Mucosa of gallbladder (tissue), 1 donor: ENCODE data around the gene ADNP. TPM values are rescaled to one million over a fixed set of nuclear protein-coding genes. Genes with fewer than 3 reads are reported as not detected.
"Not testable (repeated sequence)": the region's sequence is repeated elsewhere in the genome, so short reads cannot be mapped to it uniquely, and the experiment has no call there.

Source experiments
- DNase-seq: peaks from one replicate; pipeline ENCODE4 v3.0.0-alpha.2; 2020; ENCODE audit warnings: low spot score
- total RNA-seq: library from RNA; stranded (reverse); gene quantifications from one replicate; pipeline ENCODE4 v1.2.1, GENCODE V29; 2021
- donor health status: DM: no; HTN: no; CAD: no.

The ADNP gene
- total RNA-seq = 68.9 TPM

DNA sequence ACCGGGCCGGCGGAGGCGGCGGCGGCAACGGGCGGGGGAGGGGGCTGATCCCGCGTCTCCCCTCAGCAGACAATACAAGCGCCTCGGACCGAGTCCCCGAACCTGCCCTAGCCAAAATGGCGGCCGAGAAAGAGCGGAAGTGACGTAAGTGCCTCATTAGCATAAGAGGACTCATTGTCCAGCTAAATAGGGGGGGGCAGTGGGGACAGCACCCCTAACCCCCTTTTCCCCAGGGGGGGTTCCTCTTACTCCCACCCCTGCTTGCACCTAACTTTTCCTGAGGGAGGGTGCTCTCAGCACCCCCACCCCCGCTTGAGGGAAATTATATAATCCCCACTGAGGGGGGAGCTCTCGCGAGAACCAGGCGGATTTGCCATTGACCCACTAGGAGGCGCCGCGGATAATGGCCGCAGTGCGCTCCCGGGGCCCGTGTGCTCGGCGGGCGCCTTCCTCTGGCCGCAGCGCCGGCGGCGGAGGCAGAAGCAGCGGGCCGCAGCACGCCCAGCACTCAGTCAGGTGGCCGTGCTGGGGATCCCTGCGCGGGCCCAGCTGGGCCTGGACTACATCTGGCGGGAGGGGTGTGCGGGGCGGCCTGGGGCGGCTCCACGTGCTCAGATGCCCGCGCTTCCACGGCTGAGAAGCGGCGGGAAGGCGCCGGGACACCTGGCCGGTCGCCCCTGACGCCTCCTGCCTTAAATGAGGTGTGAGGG lies at the start of gene ADNP:
TSS of gene ADNP (minus strand) at position 132 of the 710 bp plus-strand sequence. CDS start 27,441 bp downstream, outside the sequence.
- peak; percentile 94 for DNase-seq

DNA sequence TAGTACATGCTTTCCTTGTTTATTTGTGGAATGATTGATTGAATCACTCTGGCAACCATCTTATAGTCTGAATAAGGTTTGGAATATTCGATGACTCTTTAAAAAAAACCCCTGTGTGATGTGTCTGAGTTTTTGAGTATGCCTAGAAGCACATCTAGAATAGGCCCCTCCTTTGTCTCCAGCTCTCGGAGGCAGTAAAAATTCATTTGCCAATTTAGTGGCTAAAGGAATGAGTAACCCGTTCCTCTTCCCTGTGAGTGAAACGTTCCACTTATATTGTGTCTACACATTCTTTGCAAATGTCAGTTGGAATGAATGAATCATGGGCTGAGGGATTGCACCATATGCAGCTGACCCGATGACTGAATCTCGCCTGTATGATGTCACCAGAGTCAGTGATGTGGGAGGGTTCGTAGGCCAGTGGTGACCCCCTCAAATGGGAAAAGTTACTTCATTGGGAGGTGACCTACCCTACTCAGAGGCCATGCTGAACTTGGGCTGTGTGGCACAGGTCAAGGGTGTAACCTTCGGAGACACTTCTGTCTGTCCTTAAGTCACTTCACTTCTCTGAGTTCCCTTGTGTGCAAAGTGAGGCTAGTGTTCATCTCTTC lies 48.9 kb upstream of the ADNP start:
- no peak for DNase-seq

- not testable (repeated sequence) for DNase-seq
Measured at GRCh38 chr20:50978533-50978932, 47.3 kb upstream of the ADNP start.

DNA sequence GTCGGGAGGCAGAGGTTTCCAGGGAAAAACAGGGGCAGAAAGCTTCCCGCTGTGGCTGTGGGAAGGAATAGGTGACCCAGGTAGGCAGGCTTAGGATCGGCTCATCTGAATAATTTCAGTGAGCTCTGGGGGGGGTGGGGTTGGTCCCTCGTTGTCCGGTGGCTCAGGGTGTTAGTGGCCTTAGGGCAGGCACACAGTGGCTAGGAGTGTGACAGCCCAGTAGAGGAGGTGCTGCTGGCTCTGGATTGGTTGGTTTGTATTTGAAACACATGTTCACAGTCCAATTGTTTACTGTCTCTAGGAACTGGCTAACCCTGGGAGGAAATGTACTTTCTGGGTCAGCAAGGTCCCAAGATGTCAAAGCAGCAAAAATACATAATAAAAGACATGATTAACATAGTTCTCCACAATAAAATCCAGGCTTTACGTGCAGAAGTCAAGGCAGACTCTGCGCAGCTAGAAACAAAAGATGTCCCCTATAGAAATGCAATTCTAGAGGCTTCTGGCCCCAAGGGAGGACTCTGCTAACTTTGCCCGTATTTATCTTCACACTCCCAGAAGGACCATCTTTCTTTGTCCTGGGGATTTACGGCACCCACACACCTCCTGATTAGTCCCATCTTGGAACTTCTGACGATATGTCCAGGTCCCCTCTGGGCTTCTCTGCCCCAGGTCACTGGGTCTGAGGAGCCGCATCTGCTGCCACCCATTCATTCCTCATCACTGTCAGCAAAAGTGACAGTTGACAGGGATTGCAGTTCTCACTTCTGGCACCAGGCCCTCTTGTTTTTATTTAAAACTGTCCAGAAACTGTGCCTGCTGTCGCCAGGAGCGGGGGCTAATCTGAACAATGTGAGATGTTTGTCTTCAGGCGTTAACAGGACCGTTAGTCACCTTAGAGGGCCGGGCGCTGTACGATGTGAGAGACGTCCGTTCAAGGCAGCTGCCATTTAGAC lies 46.1 kb upstream of the ADNP start:
- no peak for DNase-seq

DNA sequence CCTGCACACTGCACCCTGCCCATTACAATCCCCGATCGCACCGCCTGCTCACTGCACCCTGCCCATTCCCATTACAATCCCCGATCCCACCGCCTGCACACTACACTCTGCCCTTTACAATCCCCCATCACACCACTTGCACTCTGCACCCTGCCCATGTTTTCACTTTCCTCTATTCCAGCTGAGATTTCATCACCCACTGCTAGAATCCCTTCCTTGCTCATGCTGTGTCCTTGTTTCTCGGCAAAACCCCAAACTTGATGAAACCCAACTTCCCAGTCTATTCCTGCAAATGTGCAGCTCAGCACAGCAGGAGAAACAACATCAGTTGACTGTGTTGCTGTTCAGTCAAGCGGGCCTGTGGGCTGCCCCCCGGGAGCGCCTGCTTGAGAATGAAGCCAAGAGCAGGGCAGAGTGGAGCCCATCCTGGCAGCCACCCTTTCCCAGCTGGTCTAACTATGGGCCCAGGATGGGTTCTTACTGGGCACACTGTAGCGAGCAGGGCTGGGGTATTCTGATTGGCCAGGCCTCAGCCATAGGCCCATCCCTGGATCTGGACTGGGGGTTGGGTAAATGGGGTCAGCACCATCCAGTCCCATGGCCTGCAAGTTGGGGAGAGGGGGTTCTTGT lies 44.6 kb upstream of the ADNP start:
- DNase-seq = no peak

DNA sequence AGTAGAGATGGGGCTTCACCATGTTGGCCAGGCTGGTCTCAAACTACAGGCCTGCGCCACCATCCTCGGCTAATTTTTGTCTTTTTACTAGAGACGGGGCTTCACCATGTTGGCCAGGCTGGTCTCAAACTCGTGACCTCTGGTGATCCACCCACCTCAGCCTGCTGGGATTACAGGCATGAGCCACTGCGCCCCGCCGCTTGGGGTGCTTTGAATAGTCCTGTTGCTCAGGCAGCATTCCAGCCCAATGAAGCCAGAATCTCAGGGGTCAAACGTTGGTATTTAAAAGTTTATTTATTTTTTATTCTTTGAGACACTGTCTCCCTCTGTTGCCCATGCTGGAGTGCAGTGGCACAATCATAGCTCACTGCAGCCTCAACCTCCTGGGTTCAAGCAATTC lies 38.7 kb upstream of the ADNP start:
- no peak for DNase-seq

DNA sequence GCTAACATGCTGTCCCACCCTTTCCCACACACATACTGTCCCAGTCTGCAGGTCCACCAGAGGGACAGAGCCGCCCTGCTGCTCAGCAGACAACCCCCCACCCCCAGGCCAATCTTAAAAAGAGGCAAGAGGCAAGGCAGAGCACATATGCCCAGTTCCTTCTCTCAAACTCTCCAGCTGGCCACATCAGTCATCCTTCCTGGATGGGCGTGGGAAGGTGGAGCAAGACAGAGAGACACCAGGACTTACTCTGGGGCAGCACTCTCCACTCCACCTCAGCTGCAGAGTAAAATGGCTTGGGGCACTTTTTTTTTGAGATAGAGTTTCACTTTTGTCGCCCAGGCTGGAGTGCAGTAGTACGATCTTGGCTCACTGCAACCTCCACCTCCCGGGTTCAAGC lies 38.2 kb upstream of the ADNP start:
- DNase-seq = no peak

DNA sequence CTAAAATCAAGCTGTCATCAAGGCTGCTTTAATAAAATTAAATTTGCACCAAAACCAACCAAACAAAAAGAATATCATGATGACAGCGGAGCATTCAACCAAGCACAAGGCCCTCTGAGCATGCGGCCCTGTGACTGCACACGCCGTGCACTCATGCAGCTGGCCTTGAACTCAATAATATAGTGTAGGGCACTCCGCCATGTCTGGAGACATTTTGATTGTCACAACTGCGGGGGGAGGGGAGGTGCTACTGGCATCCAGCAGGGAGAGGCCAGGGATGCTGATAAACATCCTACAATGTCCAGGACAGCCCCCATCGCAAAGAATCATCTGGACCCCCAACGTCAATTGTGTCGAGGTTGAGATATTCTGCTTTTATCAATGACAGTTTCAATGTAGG lies 37.1 kb upstream of the ADNP start:
- no peak for DNase-seq

GRCh38 chr20:50967586-50967985 lies 36.3 kb upstream of the ADNP start:
- no peak for DNase-seq

DNA sequence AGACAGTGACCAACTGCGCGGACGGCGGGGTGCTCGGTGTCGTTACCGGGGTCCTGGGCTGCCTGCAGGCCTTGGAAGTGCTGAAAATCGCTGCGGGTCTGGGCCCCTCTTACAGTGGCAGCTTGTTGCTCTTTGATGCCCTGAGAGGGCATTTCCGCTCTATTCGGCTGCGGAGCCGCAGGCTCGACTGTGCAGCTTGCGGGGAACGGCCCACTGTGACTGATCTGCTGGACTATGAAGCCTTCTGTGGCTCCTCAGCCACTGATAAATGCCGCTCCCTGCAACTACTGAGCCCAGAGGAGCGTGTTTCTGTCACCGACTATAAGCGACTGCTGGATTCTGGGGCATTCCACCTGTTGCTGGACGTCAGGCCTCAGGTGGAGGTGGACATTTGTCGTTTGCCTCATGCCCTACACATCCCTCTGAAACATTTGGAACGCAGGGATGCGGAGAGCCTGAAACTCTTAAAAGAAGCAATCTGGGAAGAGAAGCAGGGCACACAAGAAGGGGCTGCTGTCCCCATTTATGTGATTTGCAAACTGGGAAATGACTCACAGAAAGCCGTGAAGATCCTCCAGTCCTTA lies 28.4 kb upstream of the ADNP start:
- DNase-seq = no peak

- DNase-seq = peak; percentile 86
Measured at GRCh38 chr20:50958615-50959542, 27.6 kb upstream of the ADNP start, which contains the start of gene MOCS3. Gene MOCS3, plus strand, starts transcription at chr20:50958818. Its CDS starts 25 bp downstream, at chr20:50958843.

DNA sequence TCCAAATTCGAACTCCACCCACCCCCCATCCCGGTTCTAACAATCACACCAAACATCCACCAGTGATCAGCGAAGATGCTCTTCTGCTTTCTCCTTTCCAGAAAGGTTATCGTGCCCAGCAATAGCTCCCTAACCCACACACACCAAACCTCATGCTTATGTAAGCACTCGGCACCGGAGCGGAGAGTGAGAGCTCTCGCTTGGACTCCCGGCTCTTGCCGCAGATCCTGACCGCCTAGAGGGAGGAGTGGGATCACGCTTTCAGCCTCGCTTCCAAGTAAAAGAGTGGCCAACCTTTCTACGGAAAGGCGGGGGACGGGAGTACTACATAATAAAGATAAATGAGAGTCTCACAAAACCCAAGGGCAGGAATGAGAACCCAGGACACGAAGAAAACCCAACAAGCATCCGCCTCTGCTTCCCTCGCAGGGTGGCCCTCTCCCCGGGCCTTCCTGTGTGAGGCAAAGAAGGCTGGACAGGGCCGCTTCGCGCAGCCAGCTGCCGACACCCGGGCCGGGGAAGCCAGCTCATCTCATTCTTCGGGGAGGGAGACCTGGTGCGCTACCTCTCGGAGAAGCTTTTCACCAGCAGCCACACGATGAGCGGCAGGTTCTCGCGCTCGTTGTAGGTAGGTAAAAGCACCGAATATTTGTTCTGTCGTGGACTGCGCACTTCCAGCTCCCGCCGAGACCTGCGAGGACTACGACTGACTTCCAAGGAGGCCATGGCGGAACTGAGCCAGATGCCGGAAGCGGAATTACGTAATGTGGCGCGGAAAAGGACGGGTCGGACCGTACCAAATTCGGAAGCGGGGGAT lies 26.8 kb upstream of the ADNP start, which contains the start of gene DPM1:
TSS of gene DPM1 (minus strand) at position 735 of the 817 bp plus-strand sequence. CDS start at position 726, 9 bp downstream.
- DNase-seq = peak; percentile 92

DNA sequence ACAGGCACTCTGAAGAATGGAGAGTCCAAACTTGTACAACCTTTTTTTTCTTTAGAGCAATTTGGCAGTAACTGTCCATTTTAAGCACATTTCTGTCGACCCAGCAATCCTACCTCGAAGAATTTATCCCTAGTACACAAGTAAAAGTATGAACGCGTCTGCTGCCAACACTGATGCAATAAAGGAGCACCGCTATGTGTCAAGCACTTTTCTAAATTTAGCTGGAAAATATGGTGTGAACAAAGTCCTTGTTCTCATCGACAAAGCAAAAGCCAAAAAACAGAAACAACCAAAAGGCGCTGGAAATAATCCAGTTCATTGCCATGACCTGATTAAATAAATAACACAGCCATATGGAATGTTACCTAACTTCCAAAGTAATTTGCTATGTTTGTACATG lies 26.0 kb upstream of the ADNP start:
- no peak for DNase-seq

DNA sequence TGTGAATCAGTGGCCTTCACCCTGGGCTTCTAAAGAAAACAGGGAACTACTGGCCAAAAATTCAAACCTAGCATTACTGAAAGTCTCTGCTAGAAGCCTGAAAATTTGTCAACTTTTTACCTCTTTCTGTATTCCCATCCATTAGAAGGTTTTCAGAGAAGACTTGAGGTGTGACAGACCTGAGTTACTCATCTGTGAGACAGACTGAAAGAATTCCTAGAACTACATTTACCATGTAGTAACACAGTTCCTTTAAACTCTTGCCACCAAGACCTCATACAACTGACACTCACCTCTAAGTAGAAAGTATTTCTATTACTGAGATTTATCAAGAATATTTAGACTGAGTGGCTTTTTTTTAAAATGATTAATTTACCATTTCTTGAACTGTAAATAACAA lies 22.6 kb upstream of the ADNP start:
- no peak for DNase-seq

DNA sequence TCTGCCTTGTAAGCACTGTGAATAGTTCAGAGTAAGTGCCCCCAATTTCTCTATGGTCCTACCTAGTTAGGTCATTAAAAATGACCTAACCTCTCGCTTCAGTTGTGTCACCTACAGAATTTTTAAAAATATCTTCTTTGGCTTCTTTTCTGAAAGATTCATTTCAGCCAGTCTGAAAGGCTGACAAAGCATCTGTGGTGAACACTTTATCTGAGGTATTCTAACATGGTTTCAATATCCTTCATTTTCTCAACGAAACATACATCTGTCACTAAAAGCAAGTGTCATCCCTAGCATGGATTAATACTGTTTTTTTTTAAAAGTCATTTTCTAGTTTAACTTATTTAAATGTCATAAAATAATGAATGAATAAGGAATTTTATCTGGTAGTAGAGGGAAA lies 22.0 kb upstream of the ADNP start:
- DNase-seq = no peak

DNA sequence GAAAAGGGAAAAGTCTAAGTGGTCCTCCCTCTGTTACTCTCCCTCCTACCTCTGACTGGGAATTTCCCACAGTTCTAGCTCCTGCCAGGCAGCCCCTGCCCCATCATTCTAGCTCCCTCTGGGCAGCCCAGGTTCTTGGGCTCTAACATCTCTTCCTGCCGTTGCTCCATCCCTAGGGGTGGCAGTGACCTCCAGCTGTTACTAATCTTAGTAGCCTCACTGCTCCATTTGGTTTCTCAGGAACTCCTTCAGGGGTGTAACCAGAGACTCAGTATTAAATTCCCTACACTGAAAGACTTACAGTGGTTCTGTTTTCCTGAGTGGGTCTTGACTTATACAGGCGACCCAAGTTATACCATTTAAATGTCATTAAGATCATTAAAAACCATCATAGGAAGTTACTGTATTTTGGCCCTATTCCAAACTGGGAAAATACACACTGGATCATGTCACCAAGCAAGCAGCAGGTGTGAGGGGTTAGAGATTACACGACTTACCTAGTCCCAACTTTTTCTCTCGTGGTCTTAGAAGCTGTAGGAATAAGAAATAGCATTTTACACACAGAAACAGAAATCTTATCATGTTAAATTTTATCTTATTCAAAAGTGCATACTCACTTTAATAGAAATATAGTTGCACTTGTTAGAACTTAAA lies 17.0 kb upstream of the ADNP start:
- DNase-seq = no peak

DNA sequence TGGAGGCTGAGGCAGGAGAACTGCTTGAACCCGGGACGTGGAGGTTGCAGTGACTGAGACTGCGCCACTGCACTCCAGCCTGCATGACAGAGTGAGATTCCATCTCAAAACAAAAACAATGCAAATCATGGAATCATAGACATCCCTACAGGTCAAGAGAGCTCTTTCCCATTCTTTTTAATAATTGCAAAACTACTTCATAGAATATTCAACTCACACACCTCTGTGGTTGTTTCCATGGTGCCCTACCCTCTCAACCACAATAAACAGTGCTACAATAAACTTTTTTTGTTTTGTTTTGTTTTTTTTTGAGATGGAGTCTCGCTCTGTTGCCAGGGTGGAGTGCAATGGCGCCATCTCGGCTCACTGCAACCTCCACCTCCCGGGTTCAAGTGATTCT lies 11.8 kb upstream of the ADNP start:
- DNase-seq = no peak

DNA sequence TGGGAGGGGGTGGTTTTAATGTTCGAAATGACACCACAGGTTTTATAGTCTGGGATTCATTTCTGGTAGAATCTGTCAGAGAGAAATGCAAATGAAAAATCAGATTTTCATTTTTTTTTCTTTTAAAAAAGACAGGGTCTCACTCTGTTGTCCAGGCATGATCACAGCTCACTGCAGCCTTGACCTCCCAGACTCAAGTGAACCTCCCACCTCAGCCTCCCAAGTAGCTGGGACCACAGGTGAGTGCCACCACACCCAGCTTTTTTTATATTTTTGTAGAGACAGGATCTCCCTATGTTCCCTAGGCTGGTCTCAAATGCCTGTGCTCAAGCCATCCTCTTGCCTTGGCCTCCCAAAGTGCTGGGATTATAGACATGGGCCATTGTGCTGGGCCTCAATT lies 2.4 kb upstream of the ADNP start:
- no peak for DNase-seq
